HEK293 (cell line): Measurements from ENCODE around the gene ADRB1.

ENCODE experiments used
- CTCF ChIA-PET: fragments of 350-600 bp; formaldehyde crosslinking; extraction: SDS; loops from one replicate; lab custom pipeline; 2021; ENCODE audit warnings: antibody characterized with exemption; lab: Yijun Ruan, JAX
- POLR2A ChIA-PET: fragments of 300-600 bp; formaldehyde crosslinking; extraction: SDS; loops from one replicate; lab custom pipeline; 2020; ENCODE audit warnings: antibody characterized with exemption, inconsistent platforms; lab: Yijun Ruan, JAX
- H3K27ac ChIP-seq: fragments of 200-500 bp; sonication (Bioruptor generic); 2 replicates; pipeline ENCODE4 v1.5.1; 2014; ENCODE audit warnings: low read depth, low read length, control low read depth, inconsistent platforms; ENCODE audit errors: extremely low read depth
- H3K36me3 ChIP-seq, 2 experiments: fragments of 200-500 bp in 1 of 2; sonication (Bioruptor generic) in 1 of 2; 1 replicate in 1 of 2; 2 replicates in 1 of 2; pipeline ENCODE4 v1.5.1; 2014 to 2017; ENCODE audit warnings: inconsistent platforms in 2 of 2, low read length in 2 of 2; ENCODE audit not compliant: control insufficient read depth in 2 of 2, insufficient read depth in 1 of 2
- H3K4me1 ChIP-seq: fragments of 200-500 bp; sonication (Bioruptor generic); 2 replicates; pipeline ENCODE4 v1.5.1; 2014; ENCODE audit warnings: mild to moderate bottlenecking, low read length, inconsistent platforms; ENCODE audit not compliant: control insufficient read depth, insufficient read depth
- H3K4me3 ChIP-seq: 2 replicates; pipeline ENCODE4 v1.5.1; 2011; ENCODE audit warnings: low read depth, mild to moderate bottlenecking, control low read depth, low read length, moderate library complexity
- H3K9me3 ChIP-seq: fragments of 200-500 bp; sonication (Bioruptor generic); 2 replicates; pipeline ENCODE4 v1.5.1; 2014; ENCODE audit warnings: low read depth, low read length, inconsistent platforms; ENCODE audit not compliant: control insufficient read depth, insufficient read depth
- OSR2 ChIP-seq: fragments of 450-650 bp; formaldehyde crosslinking; IDR thresholded peaks from 2 replicates; pipeline ENCODE4 v1.5.1; 2016; ENCODE audit warnings: missing biosample characterization, missing genetic modification characterization
- RBAK ChIP-seq: fragments of 450-650 bp; formaldehyde crosslinking; IDR thresholded peaks from 2 replicates; pipeline ENCODE4 v1.5.1; 2016; ENCODE audit warnings: missing biosample characterization, missing genetic modification characterization
- SCRT2 ChIP-seq: fragments of 450-650 bp; formaldehyde crosslinking; IDR thresholded peaks from 2 replicates; pipeline ENCODE4 v1.5.1; 2016; ENCODE audit warnings: missing biosample characterization, missing genetic modification characterization
- ZBTB1 ChIP-seq: fragments of 450-650 bp; formaldehyde crosslinking; IDR thresholded peaks from 2 replicates; pipeline ENCODE4 v1.5.1; 2016; ENCODE audit warnings: missing biosample characterization, missing genetic modification characterization
- ZBTB17 ChIP-seq: fragments of 450-650 bp; formaldehyde crosslinking; IDR thresholded peaks from 2 replicates; pipeline ENCODE4 v1.5.1; 2016; ENCODE audit warnings: missing biosample characterization, missing genetic modification characterization
- ZFP41 ChIP-seq: fragments of 450-650 bp; formaldehyde crosslinking; IDR thresholded peaks from 2 replicates; pipeline ENCODE4 v1.5.1; 2016; ENCODE audit warnings: missing biosample characterization, missing genetic modification characterization, borderline replicate concordance
- ZNF132 ChIP-seq: fragments of 450-650 bp; formaldehyde crosslinking; IDR thresholded peaks from 2 replicates; pipeline ENCODE4 v1.5.1; 2017; ENCODE audit warnings: missing biosample characterization, missing genetic modification characterization, borderline replicate concordance
- ZNF155 ChIP-seq: fragments of 450-650 bp; formaldehyde crosslinking; IDR thresholded peaks from 2 replicates; pipeline ENCODE4 v1.5.1; 2016; ENCODE audit warnings: missing biosample characterization, missing genetic modification characterization
- ZNF223 ChIP-seq: fragments of 450-650 bp; formaldehyde crosslinking; IDR thresholded peaks from 2 replicates; pipeline ENCODE4 v1.5.1; 2016; ENCODE audit warnings: missing biosample characterization, missing genetic modification characterization
- ZNF391 ChIP-seq: fragments of 450-650 bp; formaldehyde crosslinking; IDR thresholded peaks from 2 replicates; pipeline ENCODE4 v1.5.1; 2016; ENCODE audit warnings: low read depth, missing biosample characterization, missing genetic modification characterization, borderline replicate concordance
- ZNF426 ChIP-seq: fragments of 450-650 bp; formaldehyde crosslinking; IDR thresholded peaks from 2 replicates; pipeline ENCODE4 v1.5.1; 2017; ENCODE audit warnings: missing biosample characterization, missing genetic modification characterization, mild to moderate bottlenecking, inconsistent platforms, moderate library complexity
- ZNF510 ChIP-seq: fragments of 450-650 bp; formaldehyde crosslinking; IDR thresholded peaks from 2 replicates; pipeline ENCODE4 v1.5.1; 2018; ENCODE audit warnings: mild to moderate bottlenecking, missing genetic modification characterization, missing biosample characterization; ENCODE audit not compliant: insufficient replicate concordance
- ZNF521 ChIP-seq: fragments of 450-650 bp; formaldehyde crosslinking; IDR thresholded peaks from 2 replicates; pipeline ENCODE4 v1.5.1; 2017; ENCODE audit warnings: missing biosample characterization, mild to moderate bottlenecking, missing genetic modification characterization
- ZNF629 ChIP-seq: fragments of 450-650 bp; formaldehyde crosslinking; IDR thresholded peaks from 2 replicates; pipeline ENCODE4 v1.5.1; 2017; ENCODE audit warnings: missing biosample characterization, missing genetic modification characterization
- TF ChIP-seq, protein P1 (sequence below): fragments of 450-650 bp; formaldehyde crosslinking; IDR thresholded peaks from 2 replicates; pipeline ENCODE4 v1.5.1; 2016; ENCODE audit warnings: missing biosample characterization, missing genetic modification characterization, borderline replicate concordance
- TF ChIP-seq, protein P2 (sequence below): fragments of 450-650 bp; IDR thresholded peaks from 2 replicates; pipeline ENCODE4 v1.5.1; 2018; ENCODE audit warnings: missing biosample characterization, missing genetic modification characterization
- TF ChIP-seq, protein P3 (sequence below): fragments of 450-650 bp; formaldehyde crosslinking; conservative IDR thresholded peaks from 2 replicates; pipeline ENCODE4 v1.5.1; 2016; ENCODE audit warnings: low read depth, missing biosample characterization, missing genetic modification characterization

The ADRB1 gene

DNA sequence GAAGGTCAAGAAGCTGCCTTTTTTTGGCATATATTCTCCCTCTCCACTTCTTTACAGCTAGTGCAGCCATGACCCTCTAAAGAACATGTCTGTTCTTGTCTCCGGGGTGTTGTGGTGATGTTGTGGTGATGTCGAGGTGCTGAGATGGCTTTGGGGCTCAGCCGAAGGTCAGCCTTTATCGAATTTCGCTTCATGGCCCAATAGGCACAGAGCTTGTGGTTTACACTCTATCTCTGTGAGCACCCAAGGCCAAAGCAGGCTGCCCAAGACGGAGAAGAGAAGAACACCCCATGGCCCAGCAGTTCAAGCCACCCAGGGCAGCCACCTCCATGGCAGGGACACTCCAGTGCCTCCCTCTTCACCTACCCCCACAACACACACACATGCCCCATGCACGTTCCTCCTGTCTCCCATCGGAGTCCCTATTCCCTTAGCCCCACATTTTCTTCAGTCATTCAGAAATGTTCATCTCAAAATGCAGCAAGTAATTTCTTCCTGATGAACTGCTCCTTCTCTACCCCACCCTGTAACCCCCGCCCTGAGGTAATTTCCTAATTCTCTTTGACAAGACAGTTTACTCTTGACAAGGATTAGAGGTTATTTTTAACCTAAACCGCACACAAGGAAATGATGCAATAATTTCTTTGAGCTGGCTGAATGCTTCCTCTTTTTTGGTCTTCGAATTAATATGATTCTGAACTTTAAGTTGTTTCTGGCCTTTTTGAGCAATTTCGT is 18.6 kb upstream of the ADRB1 start (continued):
- TF ChIP-seq, protein P1, sequence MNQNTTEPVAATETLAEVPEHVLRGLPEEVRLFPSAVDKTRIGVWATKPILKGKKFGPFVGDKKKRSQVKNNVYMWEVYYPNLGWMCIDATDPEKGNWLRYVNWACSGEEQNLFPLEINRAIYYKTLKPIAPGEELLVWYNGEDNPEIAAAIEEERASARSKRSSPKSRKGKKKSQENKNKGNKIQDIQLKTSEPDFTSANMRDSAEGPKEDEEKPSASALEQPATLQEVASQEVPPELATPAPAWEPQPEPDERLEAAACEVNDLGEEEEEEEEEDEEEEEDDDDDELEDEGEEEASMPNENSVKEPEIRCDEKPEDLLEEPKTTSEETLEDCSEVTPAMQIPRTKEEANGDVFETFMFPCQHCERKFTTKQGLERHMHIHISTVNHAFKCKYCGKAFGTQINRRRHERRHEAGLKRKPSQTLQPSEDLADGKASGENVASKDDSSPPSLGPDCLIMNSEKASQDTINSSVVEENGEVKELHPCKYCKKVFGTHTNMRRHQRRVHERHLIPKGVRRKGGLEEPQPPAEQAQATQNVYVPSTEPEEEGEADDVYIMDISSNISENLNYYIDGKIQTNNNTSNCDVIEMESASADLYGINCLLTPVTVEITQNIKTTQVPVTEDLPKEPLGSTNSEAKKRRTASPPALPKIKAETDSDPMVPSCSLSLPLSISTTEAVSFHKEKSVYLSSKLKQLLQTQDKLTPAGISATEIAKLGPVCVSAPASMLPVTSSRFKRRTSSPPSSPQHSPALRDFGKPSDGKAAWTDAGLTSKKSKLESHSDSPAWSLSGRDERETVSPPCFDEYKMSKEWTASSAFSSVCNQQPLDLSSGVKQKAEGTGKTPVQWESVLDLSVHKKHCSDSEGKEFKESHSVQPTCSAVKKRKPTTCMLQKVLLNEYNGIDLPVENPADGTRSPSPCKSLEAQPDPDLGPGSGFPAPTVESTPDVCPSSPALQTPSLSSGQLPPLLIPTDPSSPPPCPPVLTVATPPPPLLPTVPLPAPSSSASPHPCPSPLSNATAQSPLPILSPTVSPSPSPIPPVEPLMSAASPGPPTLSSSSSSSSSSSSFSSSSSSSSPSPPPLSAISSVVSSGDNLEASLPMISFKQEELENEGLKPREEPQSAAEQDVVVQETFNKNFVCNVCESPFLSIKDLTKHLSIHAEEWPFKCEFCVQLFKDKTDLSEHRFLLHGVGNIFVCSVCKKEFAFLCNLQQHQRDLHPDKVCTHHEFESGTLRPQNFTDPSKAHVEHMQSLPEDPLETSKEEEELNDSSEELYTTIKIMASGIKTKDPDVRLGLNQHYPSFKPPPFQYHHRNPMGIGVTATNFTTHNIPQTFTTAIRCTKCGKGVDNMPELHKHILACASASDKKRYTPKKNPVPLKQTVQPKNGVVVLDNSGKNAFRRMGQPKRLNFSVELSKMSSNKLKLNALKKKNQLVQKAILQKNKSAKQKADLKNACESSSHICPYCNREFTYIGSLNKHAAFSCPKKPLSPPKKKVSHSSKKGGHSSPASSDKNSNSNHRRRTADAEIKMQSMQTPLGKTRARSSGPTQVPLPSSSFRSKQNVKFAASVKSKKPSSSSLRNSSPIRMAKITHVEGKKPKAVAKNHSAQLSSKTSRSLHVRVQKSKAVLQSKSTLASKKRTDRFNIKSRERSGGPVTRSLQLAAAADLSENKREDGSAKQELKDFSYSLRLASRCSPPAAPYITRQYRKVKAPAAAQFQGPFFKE (tag by site-specific recombination) = no peak
- TF ChIP-seq OSR2 (tag by site-specific recombination) = no peak
- TF ChIP-seq, all 188 proteins: peak for 0

DNA sequence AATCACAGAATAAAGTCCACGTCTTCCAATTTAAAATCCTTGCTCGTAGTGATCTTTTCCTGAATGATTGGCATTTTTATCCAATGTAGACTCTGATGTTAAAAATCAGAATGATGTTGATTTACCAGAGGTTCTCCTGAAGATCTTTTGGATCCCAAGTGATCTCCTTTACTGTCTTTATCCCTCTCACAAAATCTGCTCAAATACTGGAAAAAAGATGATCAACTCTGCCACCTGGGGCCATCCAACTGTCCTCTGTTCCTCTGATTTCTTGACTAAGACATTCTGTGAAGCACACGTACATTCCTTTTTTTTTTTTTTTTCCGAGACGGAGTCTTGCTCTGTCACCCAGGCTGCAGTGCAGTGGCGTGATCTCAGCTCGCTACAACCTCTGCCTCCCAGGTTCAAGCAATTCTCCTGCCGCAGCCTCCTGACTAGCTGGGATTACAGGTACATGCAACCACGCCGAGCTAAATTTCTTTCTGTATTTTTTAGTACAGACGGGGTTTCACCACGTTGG is 18.0 kb upstream of the ADRB1 start:
- Histone ChIP-seq H3K4me3 (no peak overlapping the region), H3K4me1 (no peaks in the 10 kb centered on the region), H3K9me3 (no peaks in the 10 kb centered on the region), H3K36me3 (no peaks in the 10 kb centered on the region), H3K27ac (no peak overlapping the region)
- TF ChIP-seq ZNF426 (tag by site-specific recombination) = no peak
- no peak for TF ChIP-seq RBAK (tag by site-specific recombination)
- no peak for TF ChIP-seq ZNF132
- TF ChIP-seq ZNF391 = no peak
- TF ChIP-seq ZNF510 (tag by site-specific recombination) = no peak
- no peak for TF ChIP-seq ZBTB1 (tag by site-specific recombination)
- TF ChIP-seq, protein P2, sequence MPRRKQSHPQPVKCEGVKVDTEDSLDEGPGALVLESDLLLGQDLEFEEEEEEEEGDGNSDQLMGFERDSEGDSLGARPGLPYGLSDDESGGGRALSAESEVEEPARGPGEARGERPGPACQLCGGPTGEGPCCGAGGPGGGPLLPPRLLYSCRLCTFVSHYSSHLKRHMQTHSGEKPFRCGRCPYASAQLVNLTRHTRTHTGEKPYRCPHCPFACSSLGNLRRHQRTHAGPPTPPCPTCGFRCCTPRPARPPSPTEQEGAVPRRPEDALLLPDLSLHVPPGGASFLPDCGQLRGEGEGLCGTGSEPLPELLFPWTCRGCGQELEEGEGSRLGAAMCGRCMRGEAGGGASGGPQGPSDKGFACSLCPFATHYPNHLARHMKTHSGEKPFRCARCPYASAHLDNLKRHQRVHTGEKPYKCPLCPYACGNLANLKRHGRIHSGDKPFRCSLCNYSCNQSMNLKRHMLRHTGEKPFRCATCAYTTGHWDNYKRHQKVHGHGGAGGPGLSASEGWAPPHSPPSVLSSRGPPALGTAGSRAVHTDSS = no peak
- TF ChIP-seq ZBTB17 (tag by site-specific recombination) = no peak
- no peak for TF ChIP-seq ZFP41 (tag by site-specific recombination)
- TF ChIP-seq ZNF629 = no peak
- no peak for TF ChIP-seq ZNF155 (tag by site-specific recombination)
- TF ChIP-seq ZNF223 (tag by site-specific recombination) = no peak
- TF ChIP-seq SCRT2 = no peak
- TF ChIP-seq ZNF521 = no peak
- TF ChIP-seq, protein P3, sequence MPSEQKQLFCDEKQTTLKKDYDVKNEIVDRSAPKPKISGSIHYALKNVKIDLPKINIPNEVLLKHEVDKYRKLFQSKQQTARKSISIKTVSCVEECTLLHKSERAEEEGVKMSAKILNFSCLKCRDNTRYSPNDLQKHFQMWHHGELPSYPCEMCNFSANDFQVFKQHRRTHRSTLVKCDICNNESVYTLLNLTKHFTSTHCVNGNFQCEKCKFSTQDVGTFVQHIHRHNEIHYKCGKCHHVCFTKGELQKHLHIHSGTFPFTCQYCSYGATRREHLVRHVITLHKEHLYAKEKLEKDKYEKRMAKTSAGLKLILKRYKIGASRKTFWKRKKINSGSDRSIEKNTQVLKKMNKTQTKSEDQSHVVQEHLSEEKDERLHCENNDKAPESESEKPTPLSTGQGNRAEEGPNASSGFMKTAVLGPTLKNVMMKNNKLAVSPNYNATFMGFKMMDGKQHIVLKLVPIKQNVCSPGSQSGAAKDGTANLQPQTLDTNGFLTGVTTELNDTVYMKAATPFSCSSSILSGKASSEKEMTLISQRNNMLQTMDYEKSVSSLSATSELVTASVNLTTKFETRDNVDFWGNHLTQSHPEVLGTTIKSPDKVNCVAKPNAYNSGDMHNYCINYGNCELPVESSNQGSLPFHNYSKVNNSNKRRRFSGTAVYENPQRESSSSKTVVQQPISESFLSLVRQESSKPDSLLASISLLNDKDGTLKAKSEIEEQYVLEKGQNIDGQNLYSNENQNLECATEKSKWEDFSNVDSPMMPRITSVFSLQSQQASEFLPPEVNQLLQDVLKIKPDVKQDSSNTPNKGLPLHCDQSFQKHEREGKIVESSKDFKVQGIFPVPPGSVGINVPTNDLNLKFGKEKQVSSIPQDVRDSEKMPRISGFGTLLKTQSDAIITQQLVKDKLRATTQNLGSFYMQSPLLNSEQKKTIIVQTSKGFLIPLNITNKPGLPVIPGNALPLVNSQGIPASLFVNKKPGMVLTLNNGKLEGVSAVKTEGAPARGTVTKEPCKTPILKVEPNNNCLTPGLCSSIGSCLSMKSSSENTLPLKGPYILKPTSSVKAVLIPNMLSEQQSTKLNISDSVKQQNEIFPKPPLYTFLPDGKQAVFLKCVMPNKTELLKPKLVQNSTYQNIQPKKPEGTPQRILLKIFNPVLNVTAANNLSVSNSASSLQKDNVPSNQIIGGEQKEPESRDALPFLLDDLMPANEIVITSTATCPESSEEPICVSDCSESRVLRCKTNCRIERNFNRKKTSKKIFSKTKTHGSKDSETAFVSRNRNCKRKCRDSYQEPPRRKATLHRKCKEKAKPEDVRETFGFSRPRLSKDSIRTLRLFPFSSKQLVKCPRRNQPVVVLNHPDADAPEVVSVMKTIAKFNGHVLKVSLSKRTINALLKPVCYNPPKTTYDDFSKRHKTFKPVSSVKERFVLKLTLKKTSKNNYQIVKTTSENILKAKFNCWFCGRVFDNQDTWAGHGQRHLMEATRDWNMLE (tag by site-specific recombination) = no peak
- CTCF ChIA-PET = no interaction called here
- POLR2A ChIA-PET = no interaction called here
